ENCODE measurements around the gene SLC25A26. TPM values are rescaled to one million over a fixed set of nuclear protein-coding genes. Genes with fewer than 3 reads are reported as not detected.

Gene SLC25A26
- total RNA-seq, 1 donor from 2014 or later = 18.0 TPM

GRCh38 chr3:66407611-66408218 lies 186.9 kb downstream of the SLC25A26 start:
- Histone ChIP-seq H3K27me3 (no peaks in the 10 kb centered on the region), H3K4me3 (no peak overlapping the region), H3K27ac (no peak overlapping the region), H3K4me1 (no peaks in the 10 kb centered on the region), H3K36me3 (peaks cover 74% of the 10 kb centered on the region), H3K9me3 (no peaks in the 10 kb centered on the region)
- DNase-seq (peak; percentile 83), ATAC-seq (peak; percentile 89)
- TF ChIP-seq, protein P1, sequence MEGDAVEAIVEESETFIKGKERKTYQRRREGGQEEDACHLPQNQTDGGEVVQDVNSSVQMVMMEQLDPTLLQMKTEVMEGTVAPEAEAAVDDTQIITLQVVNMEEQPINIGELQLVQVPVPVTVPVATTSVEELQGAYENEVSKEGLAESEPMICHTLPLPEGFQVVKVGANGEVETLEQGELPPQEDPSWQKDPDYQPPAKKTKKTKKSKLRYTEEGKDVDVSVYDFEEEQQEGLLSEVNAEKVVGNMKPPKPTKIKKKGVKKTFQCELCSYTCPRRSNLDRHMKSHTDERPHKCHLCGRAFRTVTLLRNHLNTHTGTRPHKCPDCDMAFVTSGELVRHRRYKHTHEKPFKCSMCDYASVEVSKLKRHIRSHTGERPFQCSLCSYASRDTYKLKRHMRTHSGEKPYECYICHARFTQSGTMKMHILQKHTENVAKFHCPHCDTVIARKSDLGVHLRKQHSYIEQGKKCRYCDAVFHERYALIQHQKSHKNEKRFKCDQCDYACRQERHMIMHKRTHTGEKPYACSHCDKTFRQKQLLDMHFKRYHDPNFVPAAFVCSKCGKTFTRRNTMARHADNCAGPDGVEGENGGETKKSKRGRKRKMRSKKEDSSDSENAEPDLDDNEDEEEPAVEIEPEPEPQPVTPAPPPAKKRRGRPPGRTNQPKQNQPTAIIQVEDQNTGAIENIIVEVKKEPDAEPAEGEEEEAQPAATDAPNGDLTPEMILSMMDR (IDR thresholded peaks at IDR 0.05) = peak; percentile 93
- intact Hi-C loops (cut with DNase I) = loop anchor here (5.0 kb wide), 1 partner anchor 410 kb away; no protein-coding TSS in a partner anchor

- ATAC-seq (no peak), DNase-seq (no peak)
- TF ChIP-seq, protein P1 (IDR thresholded peaks at IDR 0.05) = no peak
- Histone ChIP-seq H3K9me3 (no peaks in the 10 kb centered on the region), H3K4me3 (no peak overlapping the region), H3K27me3 (no peaks in the 10 kb centered on the region), H3K27ac (no peak overlapping the region), H3K4me1 (no peaks in the 10 kb centered on the region), H3K36me3 (peaks cover 72% of the 10 kb centered on the region)
- intact Hi-C loops (cut with DNase I) = loop anchor here (5.0 to 10.0 kb wide), 2 partner anchors 85 to 407 kb away; no protein-coding TSS in a partner anchor
Observed at GRCh38 chr3:66409771-66410754, 189.3 kb downstream of the SLC25A26 start.

DNA sequence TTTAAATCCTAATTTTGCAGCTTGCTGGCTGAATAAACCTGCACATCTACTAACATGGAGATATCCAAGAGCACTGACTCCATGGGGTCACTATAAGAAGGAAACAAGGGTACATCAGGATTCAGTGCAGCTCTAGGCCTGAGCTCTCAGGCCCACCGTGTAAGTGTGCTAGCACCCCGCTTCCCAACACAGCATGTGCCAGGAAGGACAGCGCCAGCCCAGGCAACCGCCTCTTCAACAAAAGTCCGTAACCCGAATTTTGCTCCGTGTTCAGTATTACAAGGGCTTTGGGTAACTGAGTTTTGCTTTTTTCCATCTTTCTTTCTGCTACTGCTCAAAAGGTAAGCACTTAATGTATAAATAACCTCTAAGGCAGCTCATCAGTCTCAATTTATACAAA lies 190.2 kb downstream of the SLC25A26 start:
- TF ChIP-seq, protein P1 (IDR thresholded peaks at IDR 0.05) = no peak
- no peak overlapping the region for H3K4me3 ChIP-seq
- no peaks in the 10 kb centered on the region for H3K4me1 ChIP-seq
- no peak for ATAC-seq
- H3K27ac ChIP-seq = no peak overlapping the region
- no peaks in the 10 kb centered on the region for H3K27me3 ChIP-seq
- H3K36me3 ChIP-seq = peaks cover 63% of the 10 kb centered on the region
- intact Hi-C loops (cut with DNase I) = loop anchor here (10.0 kb wide), 1 partner anchor 84 kb away; no protein-coding TSS in a partner anchor
- no peak for DNase-seq
- no peaks in the 10 kb centered on the region for H3K9me3 ChIP-seq

DNA sequence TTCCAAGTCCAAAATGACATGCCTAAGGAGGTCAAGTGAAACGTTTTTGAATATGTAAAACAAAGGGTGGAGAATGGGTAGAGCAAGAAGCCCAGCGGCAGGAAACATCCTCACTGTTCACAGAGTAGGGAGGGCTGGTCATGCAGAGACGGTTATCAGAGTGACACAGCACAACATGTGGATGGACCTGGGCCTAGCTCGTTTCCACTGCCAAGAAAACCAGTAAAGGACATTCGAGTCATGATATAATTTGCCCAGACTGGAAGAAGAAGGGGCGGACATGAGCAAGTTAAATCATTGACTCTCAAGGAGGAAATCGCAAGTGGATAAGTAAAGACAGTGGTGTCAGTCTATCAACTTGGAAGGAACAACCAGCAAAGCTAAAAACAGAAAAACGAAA lies 190.7 kb downstream of the SLC25A26 start:
- no peak for DNase-seq
- peaks cover 58% of the 10 kb centered on the region for H3K36me3 ChIP-seq

More for the DNA sequence above, 190.7 kb downstream of the SLC25A26 start:
- TF ChIP-seq, protein P1 (IDR thresholded peaks at IDR 0.05) = no peak
- no peak for ATAC-seq
- Histone ChIP-seq H3K27ac (no peak overlapping the region), H3K4me3 (no peak overlapping the region), H3K9me3 (no peaks in the 10 kb centered on the region), H3K4me1 (no peaks in the 10 kb centered on the region), H3K27me3 (no peaks in the 10 kb centered on the region)
- intact Hi-C loops (cut with DNase I) = loop anchor here (10.0 kb wide), 1 partner anchor 83 kb away; no protein-coding TSS in a partner anchor
